RWPE2 (cell line): ENCODE measurements around the gene LIN54.
A peak's percentile ranks its signal among the peaks of the same experiment; 100 is the strongest.

ENCODE experiments used
- ATAC-seq: fragments of 200-7000 bp; cut with Tn5 transposase; 3 replicates; pipeline ENCODE4 v1.9.1; 2021; ENCODE audit warnings: low read depth
- DNase-seq: peaks from one replicate; pipeline ENCODE4 v3.0.0-alpha.2; 2020; ENCODE audit warnings: low spot score
- H3K27ac ChIP-seq: fragments of 450-650 bp; 2 replicates; pipeline ENCODE4 v1.5.1; 2017; ENCODE audit warnings: mild to moderate bottlenecking; ENCODE audit not compliant: poor library complexity, severe bottlenecking
- H3K27me3 ChIP-seq: fragments of 250-450 bp; sonication (Bioruptor Pico); 2 replicates; pipeline ENCODE4 v1.5.1; 2021; ENCODE audit warnings: mild to moderate bottlenecking, moderate library complexity; ENCODE audit not compliant: insufficient read depth, poor library complexity, severe bottlenecking
- H3K36me3 ChIP-seq: fragments of 250-450 bp; sonication (Bioruptor Pico); 2 replicates; pipeline ENCODE4 v1.5.1; 2020; ENCODE audit warnings: low read depth, mild to moderate bottlenecking, moderate library complexity
- H3K4me1 ChIP-seq: fragments of 250-450 bp; sonication (Bioruptor Pico); 2 replicates; pipeline ENCODE4 v1.5.1; 2021; ENCODE audit warnings: mild to moderate bottlenecking, moderate library complexity; ENCODE audit not compliant: insufficient read depth, poor library complexity, severe bottlenecking
- H3K4me3 ChIP-seq: fragments of 250-450 bp; sonication (Bioruptor Pico); 2 replicates; pipeline ENCODE4 v1.5.1; 2021; ENCODE audit warnings: mild to moderate bottlenecking, moderate library complexity; ENCODE audit not compliant: severe bottlenecking
- H3K9me3 ChIP-seq: fragments of 250-450 bp; sonication (Bioruptor Pico); 2 replicates; pipeline ENCODE4 v1.5.1; 2021; ENCODE audit warnings: mild to moderate bottlenecking, moderate library complexity; ENCODE audit not compliant: severe bottlenecking
- TF ChIP-seq, protein P1 (sequence below): fragments of 450-650 bp; IDR thresholded peaks from one replicate; pipeline ENCODE4 v1.5.1; 2017; ENCODE audit warnings: mild to moderate bottlenecking, moderate library complexity; ENCODE audit not compliant: poor library complexity, severe bottlenecking

Gene LIN54

DNA sequence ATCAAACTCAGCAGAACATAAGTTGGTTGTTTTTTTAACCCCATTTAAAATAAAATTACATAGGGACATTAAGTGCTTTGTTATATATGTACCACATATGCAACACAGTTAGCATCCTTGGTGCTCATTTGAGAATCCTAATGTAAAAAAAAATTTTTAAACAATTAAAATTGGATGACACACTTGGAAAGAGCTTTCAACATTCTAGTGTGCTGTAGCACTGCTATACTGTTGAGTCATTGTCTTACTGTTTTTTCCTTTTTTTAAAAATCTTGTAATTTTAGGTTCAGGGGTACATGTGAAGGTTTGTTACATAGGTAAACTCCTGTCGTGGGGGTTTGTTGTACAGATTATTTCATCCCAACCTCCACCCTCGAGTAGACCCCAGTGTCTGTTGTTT lies 97.3 kb downstream of the LIN54 start:
- Histone ChIP-seq H3K36me3 (peaks cover 7% of the 10 kb centered on the region), H3K4me3 (no peak overlapping the region), H3K27me3 (no peaks in the 10 kb centered on the region), H3K9me3 (no peaks in the 10 kb centered on the region), H3K4me1 (no peaks in the 10 kb centered on the region), H3K27ac (no peak overlapping the region)
- no peak for DNase-seq
- ATAC-seq: no peak
- TF ChIP-seq, protein P1, sequence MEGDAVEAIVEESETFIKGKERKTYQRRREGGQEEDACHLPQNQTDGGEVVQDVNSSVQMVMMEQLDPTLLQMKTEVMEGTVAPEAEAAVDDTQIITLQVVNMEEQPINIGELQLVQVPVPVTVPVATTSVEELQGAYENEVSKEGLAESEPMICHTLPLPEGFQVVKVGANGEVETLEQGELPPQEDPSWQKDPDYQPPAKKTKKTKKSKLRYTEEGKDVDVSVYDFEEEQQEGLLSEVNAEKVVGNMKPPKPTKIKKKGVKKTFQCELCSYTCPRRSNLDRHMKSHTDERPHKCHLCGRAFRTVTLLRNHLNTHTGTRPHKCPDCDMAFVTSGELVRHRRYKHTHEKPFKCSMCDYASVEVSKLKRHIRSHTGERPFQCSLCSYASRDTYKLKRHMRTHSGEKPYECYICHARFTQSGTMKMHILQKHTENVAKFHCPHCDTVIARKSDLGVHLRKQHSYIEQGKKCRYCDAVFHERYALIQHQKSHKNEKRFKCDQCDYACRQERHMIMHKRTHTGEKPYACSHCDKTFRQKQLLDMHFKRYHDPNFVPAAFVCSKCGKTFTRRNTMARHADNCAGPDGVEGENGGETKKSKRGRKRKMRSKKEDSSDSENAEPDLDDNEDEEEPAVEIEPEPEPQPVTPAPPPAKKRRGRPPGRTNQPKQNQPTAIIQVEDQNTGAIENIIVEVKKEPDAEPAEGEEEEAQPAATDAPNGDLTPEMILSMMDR: no peak

DNA sequence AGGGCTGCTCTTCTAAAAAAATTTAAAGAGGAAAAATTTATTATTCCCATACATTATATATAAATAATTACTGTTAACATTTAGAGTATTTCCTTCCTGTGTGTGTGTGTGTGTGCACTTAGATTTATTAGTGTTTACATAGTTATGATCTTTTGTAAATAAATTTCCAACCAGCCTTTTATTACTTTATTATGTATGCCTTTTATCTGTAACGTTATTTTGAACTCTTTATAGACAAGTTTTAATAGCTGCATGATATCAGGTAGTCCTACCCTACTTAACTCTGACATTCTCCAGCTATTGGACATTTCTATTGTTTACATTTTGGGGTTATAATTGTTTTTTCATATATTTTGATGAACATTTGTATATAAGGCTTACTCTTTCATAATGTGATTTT lies 101.3 kb downstream of the LIN54 start:
- Histone ChIP-seq H3K4me1 (peaks cover 11% of the 10 kb centered on the region), H3K4me3 (no peak overlapping the region), H3K27ac (no peak overlapping the region), H3K36me3 (peaks cover 28% of the 10 kb centered on the region), H3K9me3 (no peaks in the 10 kb centered on the region), H3K27me3 (no peaks in the 10 kb centered on the region)
- ATAC-seq (no peak), DNase-seq (no peak)
- TF ChIP-seq, protein P1: no peak

DNA sequence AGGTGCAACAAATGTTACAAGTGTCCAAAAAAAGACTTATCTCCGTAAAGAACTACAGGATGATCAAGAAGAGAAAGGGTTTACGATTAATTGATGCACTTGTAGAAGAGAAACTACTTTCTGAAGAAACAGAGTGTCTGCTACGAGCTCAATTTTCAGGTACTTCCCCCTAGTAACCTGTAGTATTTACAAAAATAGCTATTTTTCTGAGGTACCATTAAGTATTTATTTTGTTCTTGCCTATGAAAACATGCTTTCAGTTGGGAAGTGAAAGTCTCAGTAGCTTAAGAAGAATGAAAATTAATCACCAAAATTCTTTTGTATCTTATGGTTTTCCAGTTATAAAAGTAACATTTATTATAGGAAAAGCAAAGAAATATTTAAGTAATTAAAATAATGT lies 104.2 kb downstream of the LIN54 start:
- DNase-seq (no peak), ATAC-seq (no peak)
- no peak overlapping the region for H3K27ac ChIP-seq
- H3K4me1 ChIP-seq: peaks cover 11% of the 10 kb centered on the region
- no peaks in the 10 kb centered on the region for H3K27me3 ChIP-seq
- TF ChIP-seq, protein P1: no peak
- H3K4me3 ChIP-seq: no peak overlapping the region
- H3K9me3 ChIP-seq: no peaks in the 10 kb centered on the region
- peaks cover 28% of the 10 kb centered on the region for H3K36me3 ChIP-seq

DNA sequence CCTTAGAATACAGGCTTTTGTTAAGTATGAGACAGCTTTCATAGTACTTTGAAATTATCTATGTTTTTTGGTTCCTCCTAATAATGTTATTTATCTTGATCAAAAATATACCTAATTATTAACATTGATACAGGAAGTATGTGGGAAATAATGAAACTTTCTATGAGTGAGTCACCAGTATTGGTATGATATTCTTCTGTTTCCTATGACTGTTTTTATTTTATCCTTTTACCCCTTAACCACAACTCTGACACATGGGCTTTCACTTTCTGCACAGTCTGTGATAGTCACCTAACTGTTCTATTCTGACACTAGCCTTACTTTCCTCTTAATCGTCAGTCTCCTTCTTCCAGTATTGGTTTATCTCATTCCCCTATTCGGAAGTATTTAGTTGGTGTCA lies 105.4 kb downstream of the LIN54 start:
- DNase-seq: no peak
- Histone ChIP-seq H3K4me3 (no peak overlapping the region), H3K9me3 (no peaks in the 10 kb centered on the region), H3K27ac (no peak overlapping the region), H3K27me3 (no peaks in the 10 kb centered on the region), H3K4me1 (peaks cover 11% of the 10 kb centered on the region), H3K36me3 (peaks cover 28% of the 10 kb centered on the region)
- peak; percentile 13; the same call in 1 of the 3 replicates for ATAC-seq
- TF ChIP-seq, protein P1: no peak

DNA sequence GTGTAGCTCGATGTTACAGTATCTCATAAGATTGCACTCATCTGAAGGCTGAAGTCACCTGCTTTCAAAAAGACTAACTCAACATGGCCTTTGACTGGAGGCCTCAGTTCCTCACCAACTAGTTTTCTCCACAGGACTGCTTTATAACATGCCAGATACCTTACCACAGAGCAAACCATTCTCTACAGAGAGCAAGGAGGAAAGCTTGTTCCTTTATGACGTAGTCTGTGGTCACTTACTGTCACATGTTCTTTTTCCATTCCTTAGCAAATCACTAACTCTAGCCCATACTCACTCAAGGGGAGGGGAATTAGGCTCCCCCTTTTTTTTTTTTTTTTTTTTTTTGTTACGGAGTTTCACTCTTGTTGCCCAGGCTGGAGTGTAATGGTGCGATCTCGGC lies 106.9 kb downstream of the LIN54 start:
- Histone ChIP-seq H3K4me3 (no peak overlapping the region), H3K27ac (no peak overlapping the region), H3K9me3 (no peaks in the 10 kb centered on the region), H3K4me1 (peaks cover 11% of the 10 kb centered on the region), H3K36me3 (peaks cover 31% of the 10 kb centered on the region), H3K27me3 (no peaks in the 10 kb centered on the region)
- no peak for DNase-seq
- TF ChIP-seq, protein P1: no peak
- ATAC-seq: no peak
